K562 (cell line): ENCODE data around the gene TMEM184B. TPM values are rescaled to one million over a fixed set of nuclear protein-coding genes. Genes with fewer than 3 reads are reported as not detected.

Source experiments
- ATAC-seq: fragments of 200-7000 bp; cut with Tn5 transposase; 3 replicates; pipeline ENCODE4 v1.9.1; 2020; ENCODE audit warnings: moderate library complexity
- BruUV-seq: library from RNA; stranded (reverse); fragments of 400-500 nt; replicated peaks from 2 replicates; lab custom pipeline; 2021; lab: Mats Ljungman, UMichigan
- CTCF ChIA-PET: fragments of 300-600 bp; formaldehyde crosslinking; extraction: SDS; loops from one replicate; lab custom pipeline; 2021; ENCODE audit warnings: low intra/inter-chr PET ratio; lab: Yijun Ruan, JAX
- POLR2A ChIA-PET: fragments of 300-600, 350-650 bp; sonication (Branson Sonifier 250); formaldehyde crosslinking; extraction: SDS; loops from one replicate; lab custom pipeline; 2021; ENCODE audit warnings: antibody characterized with exemption, inconsistent platforms; lab: Yijun Ruan, JAX
- DNase-seq, 4 experiments: peaks; one replicate each; pipeline versions ENCODE4 v3.0.0 to v3.0.0-alpha.2; 2011 to 2018; ENCODE audit warnings: low spot score in 3 of 4, mixed read lengths in 3 of 4; ENCODE audit errors: extremely low read depth in 1 of 4
- FAIRE-seq: peaks from 2 replicates; lab custom pipeline; 2011; peaks lifted over from hg19 to GRCh38; lab: Jason Lieb, UNC
- H2AFZ ChIP-seq: 2 replicates; pipeline ENCODE4 v1.6.0; 2011; ENCODE audit warnings: low read depth, low read length, control low read depth, inconsistent platforms
- H3K27ac ChIP-seq: fragments of 200-600 bp; 3 replicates; pipeline ENCODE4 v1.8.0; 2011; ENCODE audit warnings: low read depth, mild to moderate bottlenecking, control low read depth, inconsistent platforms, low read length, moderate library complexity, mixed read lengths; ENCODE audit errors: extremely low read depth
- H3K27me3 ChIP-seq, 2 experiments: fragments of 300-600 bp in 1 of 2; 2 replicates in 1 of 2; 3 replicates in 1 of 2; pipeline versions ENCODE4 v1.6.0 to v1.8.0; 2011; ENCODE audit warnings: inconsistent platforms in 2 of 2, low read length in 2 of 2, mild to moderate bottlenecking in 1 of 2, mixed read lengths in 1 of 2, moderate library complexity in 1 of 2; ENCODE audit not compliant: control insufficient read depth in 2 of 2, insufficient read depth in 2 of 2
- H3K36me3 ChIP-seq: fragments of 300-600 bp; 3 replicates; pipeline ENCODE4 v1.8.0; 2011; ENCODE audit warnings: mild to moderate bottlenecking, low read length, inconsistent platforms; ENCODE audit not compliant: control insufficient read depth, insufficient read depth
- H3K4me1 ChIP-seq, 2 experiments: fragments of 200-600 bp in 1 of 2; replicated peaks in 1 of 2; 2 replicates in 1 of 2; 3 replicates in 1 of 2; pipeline versions ENCODE4 v1.5.1 to v1.8.0; 2011; ENCODE audit warnings: inconsistent platforms in 2 of 2, low read length in 2 of 2, mild to moderate bottlenecking in 1 of 2, mixed read lengths in 1 of 2, moderate library complexity in 1 of 2; ENCODE audit not compliant: control insufficient read depth in 2 of 2, insufficient read depth in 2 of 2
- H3K4me2 ChIP-seq: 2 replicates; pipeline ENCODE4 v1.6.1; 2011; ENCODE audit warnings: low read length, control low read depth, inconsistent platforms, mixed read lengths; ENCODE audit not compliant: insufficient read depth
- H3K4me3 ChIP-seq: fragments of 200-600 bp; sonication (generic), shearing (Covaris generic); 2 replicates; pipeline ENCODE4 v1.5.1; 2016; ENCODE audit warnings: control low read depth, inconsistent platforms
- H3K79me2 ChIP-seq: fragments of 200-600 bp; 3 replicates; pipeline ENCODE4 v1.8.0; 2011; ENCODE audit warnings: low read length, inconsistent platforms; ENCODE audit not compliant: control insufficient read depth, insufficient read depth
- H3K9ac ChIP-seq, 2 experiments: 2 replicates each; pipeline versions ENCODE4 v1.6.0 to v1.6.1; 2011; ENCODE audit warnings: low read depth in 2 of 2, low read length in 2 of 2, control low read depth in 1 of 2, inconsistent platforms in 1 of 2, mild to moderate bottlenecking in 1 of 2, mixed read lengths in 1 of 2; ENCODE audit not compliant: insufficient read depth in 1 of 2
- H3K9me1 ChIP-seq: one replicate; pipeline ENCODE4 v1.6.0; 2011; ENCODE audit warnings: inconsistent platforms, mild to moderate bottlenecking, low read length, moderate library complexity; ENCODE audit not compliant: control insufficient read depth, insufficient read depth
- H3K9me3 ChIP-seq: replicated peaks from 2 replicates; pipeline ENCODE4 v1.5.1; 2011; ENCODE audit warnings: low read depth, low read length, inconsistent platforms; ENCODE audit not compliant: control insufficient read depth, insufficient read depth
- H4K20me1 ChIP-seq: replicated peaks from 2 replicates; pipeline ENCODE4 v1.6.1; 2011; ENCODE audit warnings: low read length, inconsistent platforms, mixed read lengths; ENCODE audit not compliant: control insufficient read depth, insufficient read depth
- ATF3 ChIP-seq, 2 experiments: fragments of 450-650 bp in 1 of 2; sonication (generic) in 1 of 2; formaldehyde crosslinking in 1 of 2; IDR thresholded peaks in 1 of 2; conservative IDR thresholded peaks in 1 of 2; 2 replicates each; pipeline versions ENCODE4 v1.6.1 to v1.8.1; 2016 to 2023; ENCODE audit warnings: mild to moderate bottlenecking in 2 of 2, moderate library complexity in 2 of 2, inconsistent platforms in 1 of 2, missing genetic modification reagents in 1 of 2
- EZH2 ChIP-seq: IDR thresholded peaks from 2 replicates; pipeline ENCODE4 v1.6.1; 2012; ENCODE audit warnings: low read depth, mild to moderate bottlenecking, inconsistent platforms, low read length, borderline replicate concordance
- HCFC1 ChIP-seq: IDR thresholded peaks from 2 replicates; pipeline ENCODE4 v1.6.1; 2012; ENCODE audit warnings: low read depth, low read length, improper control_type of control experiment
- MTF1 ChIP-seq: fragments of 250-450 bp; sonication (Bioruptor Pico); IDR thresholded peaks from 2 replicates; pipeline ENCODE4 v1.9.0; 2021; ENCODE audit warnings: moderate library complexity, mild to moderate bottlenecking, inconsistent platforms, borderline replicate concordance
- NCOR1 ChIP-seq: fragments of 450-650 bp; IDR thresholded peaks from 2 replicates; pipeline ENCODE4 v1.6.1; 2016; ENCODE audit warnings: mild to moderate bottlenecking, moderate library complexity
- SMARCB1 ChIP-seq: IDR thresholded peaks from 2 replicates; pipeline ENCODE4 v1.6.1; 2011; ENCODE audit warnings: improper control_type of control experiment, low read depth; ENCODE audit not compliant: insufficient read length
- TCF7L2 ChIP-seq: fragments of 150-350 bp; IDR thresholded peaks from 2 replicates; pipeline ENCODE4 v1.6.1; 2016; ENCODE audit warnings: low read depth, mild to moderate bottlenecking, low read length, moderate library complexity
- TOE1 ChIP-seq, 2 experiments: fragments of 450-650 bp in 1 of 2; sonication (generic) in 1 of 2; formaldehyde crosslinking in 1 of 2; IDR thresholded peaks; 2 replicates each; pipeline versions ENCODE4 v1.7.1 to v1.8.0; 2016 to 2022; ENCODE audit warnings: borderline replicate concordance in 2 of 2, mild to moderate bottlenecking in 2 of 2, antibody characterized with exemption in 1 of 2, inconsistent platforms in 1 of 2, low read depth in 1 of 2, missing genetic modification reagents in 1 of 2, moderate library complexity in 1 of 2
- XRCC4 ChIP-seq: IDR thresholded peaks from one replicate; pipeline ENCODE4 v1.6.1; 2011; ENCODE audit not compliant: insufficient read depth, insufficient read length; ENCODE audit errors: extremely low read depth
- ZNF24 ChIP-seq: fragments of 450-650 bp; IDR thresholded peaks from 2 replicates; pipeline ENCODE4 v1.6.1; 2016
- ZNF431 ChIP-seq: sonication (generic); formaldehyde crosslinking; IDR thresholded peaks from 2 replicates; pipeline ENCODE4 v1.8.0; 2022; ENCODE audit warnings: mild to moderate bottlenecking, missing genetic modification reagents
- ZNF740 ChIP-seq, 3 experiments: fragments of 200-800 bp in 1 of 3; sonication (Bioruptor generic) in 1 of 3; sonication (generic) in 1 of 3; formaldehyde crosslinking in 1 of 3; IDR thresholded peaks; 2 replicates each; pipeline versions ENCODE4 v1.6.1 to v1.8.0; 2016 to 2022; ENCODE audit warnings: mild to moderate bottlenecking in 2 of 3, missing compliant biosample characterization in 2 of 3, missing genetic modification characterization in 2 of 3, missing genetic modification reagents in 1 of 3
- WGBS: fragments of 100-300 bp; shearing (Covaris generic); methylation state at CpG from one replicate; pipeline ENCODE4 v1.1.6; 2016; ENCODE audit warnings: low coverage, mixed read lengths; ENCODE audit not compliant: insufficient coverage; ENCODE audit errors: missing lambda C conversion rate; 5-methylcytosine and 5-hydroxymethylcytosine counted together
- in situ Hi-C: fragments of 300-500 bp; cut with MboI; formaldehyde crosslinking; loops from 4 replicates; pipeline ENCODE4 v1.15.0; 2018; ENCODE audit warnings: inconsistent platforms, mixed read lengths
- intact Hi-C: fragments of 100-400 bp; cut with micrococcal nuclease; formaldehyde crosslinking; loops from 2 replicates; pipeline ENCODE4 v1.14.2; 2022
- polyA plus RNA-seq, 8 experiments: library from polyadenylated mRNA; depleted of rRNA in 4 of 8; stranded (reverse) in 5 of 8; unstranded in 3 of 8; fragments of >200 nt; fragmentation: Nextera tagmentation in 2 of 8; fragmentation: Illumina TruSeq in 1 of 8; extraction: Ambion mirVana in 2 of 8; extraction: Trizol in 1 of 8; gene quantifications; 2 replicates each; pipeline versions ENCODE4 v1.2.1 to v1.2.3, GENCODE V29; 2011 to 2014; ENCODE audit warnings: inconsistent platforms in 1 of 8, missing spikeins in 1 of 8
- total RNA-seq, 7 experiments: library from RNA; depleted of rRNA in 6 of 7; stranded (reverse); fragments of >200 nt in 6 of 7; fragmentation: Illumina TruSeq in 2 of 7; extraction: Trizol in 2 of 7; gene quantifications; 2 replicates each; pipeline versions ENCODE4 v1.2.1 to v1.2.3, GENCODE V29; 2011 to 2021; ENCODE audit warnings: low replicate concordance in 1 of 7

The TMEM184B gene
- total and polyA plus RNA-seq, 9 of the 15 experiments (the other 6 are each of a cell fraction or from before 2014, with no cell fraction given): 0.31 to 25.1 (median 6.2) TPM

GRCh38 chr22:38295863-38296262 is 23.1 kb upstream of the TMEM184B start:
- H4K20me1 ChIP-seq: no peaks in the 10 kb centered on the region
- H3K4me3 ChIP-seq: no peak overlapping the region
- no peak overlapping the region for H3K4me2 ChIP-seq
- TF ChIP-seq TOE1 (IDR thresholded peaks at IDR 0.05; ENCODE audit: borderline replicate concordance) (no peak), TOE1 (CRISPR knock-in tag; IDR thresholded peaks at IDR 0.05; ENCODE audit: borderline replicate concordance, low read depth) (no peak), NCOR1 (no peak), SMARCB1 (no peak), ZNF24 (no peak), MTF1 (CRISPR knock-in tag) (no peak), EZH2 (no peak), TCF7L2 (no peak), ATF3 (IDR thresholded peaks at IDR 0.05) (no peak), ATF3 (CRISPR knock-in tag; conservative IDR thresholded peaks at IDR 0.05) (no peak), XRCC4 (no peak), HCFC1 (no peak), ZNF740 (CRISPR knock-in tag; IDR thresholded peaks at IDR 0.05) (no peak), ZNF740 (tag; IDR thresholded peaks at IDR 0.05) (no peak), ZNF431 (CRISPR knock-in tag) (no peak)
- TF ChIP-seq, all 486 proteins: peak for 0
- H3K27ac ChIP-seq: no peak overlapping the region
- WGBS: 95% methylated on average over 8 of the region's 9 CpGs
- CTCF ChIA-PET: no interaction called here
- in situ Hi-C loops (no loop called here), intact Hi-C loops (no loop called here)
- no peak overlapping the region for H3K9ac ChIP-seq
- peaks cover 77% of the 10 kb centered on the region; the same call in 2 of the 3 replicates for H3K36me3 ChIP-seq
- no TSS peak for BruUV-seq
- H3K9me1 ChIP-seq: no peaks in the 10 kb centered on the region
- no peaks in the 10 kb centered on the region for H3K9me3 ChIP-seq
- ATAC-seq (no peak), DNase-seq (no peak), FAIRE-seq (no peak)
- H3K27me3 ChIP-seq: no peaks in the 10 kb centered on the region
- POLR2A ChIA-PET: interaction anchor here (0.6 to 1.1 kb wide), 2 partner anchors 12 to 116 kb away, joined by 3 read pairs; no protein-coding TSS in a partner anchor
- H3K4me1 ChIP-seq: peaks cover 0 to 10% of the 10 kb centered on the region in 2 experiments; a peak in 2 of 5 replicates
- H2AFZ ChIP-seq: no peak overlapping the region
- no peaks in the 10 kb centered on the region for H3K79me2 ChIP-seq
